ENCODE measurements around the gene MAN1C1.
"Not testable (repeated sequence)": the region's sequence is repeated elsewhere in the genome, so short reads cannot be mapped to it uniquely, and the experiment has no call there.

The MAN1C1 gene

DNA sequence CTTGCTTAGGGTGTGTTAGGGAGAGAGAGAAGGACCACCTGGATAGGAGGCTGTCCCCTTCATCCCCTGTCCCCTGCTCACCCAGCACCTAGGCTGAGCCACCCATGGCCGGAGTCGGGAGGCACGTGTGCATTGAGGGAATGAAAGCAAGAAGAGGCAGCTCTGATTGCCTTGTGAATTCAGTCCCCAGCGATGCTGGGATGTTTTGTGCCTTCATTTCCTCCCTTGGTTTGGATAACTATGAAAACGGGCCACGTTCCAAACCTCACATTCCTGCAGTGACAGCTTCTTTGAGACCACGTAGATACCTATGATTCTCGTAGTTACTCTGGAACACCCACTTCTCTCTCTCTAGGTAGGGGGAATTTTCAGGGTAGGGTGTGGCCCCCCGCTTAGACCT lies 67.1 kb downstream of the MAN1C1 start:
- no peak for DNase-seq

- no peak for DNase-seq
These were observed 67.8 kb downstream of the MAN1C1 start for GRCh38 chr1:25684216-25684965.

- DNase-seq, result no peak
These were observed 68.7 kb downstream of the MAN1C1 start for GRCh38 chr1:25685211-25685750.

- no peak for DNase-seq
These were observed 69.5 kb downstream of the MAN1C1 start for GRCh38 chr1:25685938-25686665.

DNA sequence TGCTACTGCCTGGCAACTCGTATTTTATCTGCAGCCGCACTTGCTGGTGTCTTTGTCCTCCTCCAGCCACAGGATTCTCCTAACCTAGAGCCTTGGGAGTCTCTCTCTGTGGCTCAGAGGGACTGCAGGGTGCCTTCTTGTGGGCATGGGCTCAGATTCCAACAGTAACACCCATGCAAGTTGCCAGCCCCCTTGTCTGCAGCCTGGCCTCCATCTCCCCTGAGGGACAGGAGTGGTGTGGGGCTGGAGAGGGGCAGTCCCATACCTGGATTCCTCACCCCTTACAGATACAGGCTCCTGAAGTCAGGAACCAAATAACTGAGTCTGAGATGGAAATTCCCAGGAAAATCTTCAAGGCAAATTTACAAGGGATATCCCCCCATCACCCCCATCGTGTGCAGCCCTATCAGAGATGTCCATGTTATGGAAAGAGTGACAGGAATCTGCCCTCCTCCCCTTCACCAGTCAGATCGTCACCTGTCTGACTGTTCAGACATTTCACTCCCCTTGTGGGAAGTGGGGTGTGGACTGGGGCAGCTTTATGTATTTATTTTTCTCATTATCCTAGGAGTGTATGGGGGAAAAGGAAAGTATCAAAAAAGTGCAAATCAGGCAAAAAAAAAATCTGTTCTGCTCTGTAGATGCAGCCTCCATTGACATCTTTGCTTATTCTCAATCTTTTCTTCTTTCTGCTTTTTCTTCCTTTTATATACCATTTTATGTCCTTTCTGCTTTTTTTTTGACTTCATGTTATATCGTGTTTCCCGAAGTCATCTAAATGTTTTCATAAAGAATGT lies 70.8 kb downstream of the MAN1C1 start:
- DNase-seq, result no peak

DNA sequence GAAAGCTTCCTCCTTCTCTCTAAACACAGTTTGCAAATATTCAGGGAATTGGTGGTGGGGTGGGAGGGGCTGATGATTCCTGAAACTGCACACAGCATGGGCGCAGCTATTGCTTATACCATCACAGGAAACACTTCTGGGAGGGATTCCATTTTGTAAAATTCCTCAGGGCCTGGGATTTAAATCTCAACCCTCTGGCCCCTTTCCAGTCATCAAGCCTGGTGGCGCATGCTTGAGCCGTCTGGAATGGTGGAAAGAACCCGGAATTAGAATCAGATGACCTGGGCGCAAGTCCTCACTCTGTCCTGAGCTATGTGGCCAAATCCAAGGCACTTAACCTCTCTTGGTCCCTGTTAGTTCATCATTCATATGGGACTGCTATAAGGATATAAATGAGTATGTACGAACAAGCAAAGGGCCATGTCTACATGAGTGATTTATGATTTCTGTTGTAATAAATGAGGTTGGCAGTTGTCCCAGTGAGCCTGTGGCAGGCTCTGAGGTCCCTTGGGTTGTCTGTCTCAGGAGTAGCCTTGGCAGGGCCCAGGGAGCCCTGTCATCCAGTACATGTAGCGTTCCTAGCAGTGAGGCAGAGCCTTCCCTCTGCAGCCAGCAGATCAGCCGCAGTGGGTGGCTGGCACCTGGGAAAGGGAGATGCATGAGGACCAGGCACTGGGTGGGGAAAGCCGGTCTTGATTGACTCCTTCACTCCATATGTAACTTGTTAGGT lies 72.0 kb downstream of the MAN1C1 start:
- DNase-seq, result no peak

DNA sequence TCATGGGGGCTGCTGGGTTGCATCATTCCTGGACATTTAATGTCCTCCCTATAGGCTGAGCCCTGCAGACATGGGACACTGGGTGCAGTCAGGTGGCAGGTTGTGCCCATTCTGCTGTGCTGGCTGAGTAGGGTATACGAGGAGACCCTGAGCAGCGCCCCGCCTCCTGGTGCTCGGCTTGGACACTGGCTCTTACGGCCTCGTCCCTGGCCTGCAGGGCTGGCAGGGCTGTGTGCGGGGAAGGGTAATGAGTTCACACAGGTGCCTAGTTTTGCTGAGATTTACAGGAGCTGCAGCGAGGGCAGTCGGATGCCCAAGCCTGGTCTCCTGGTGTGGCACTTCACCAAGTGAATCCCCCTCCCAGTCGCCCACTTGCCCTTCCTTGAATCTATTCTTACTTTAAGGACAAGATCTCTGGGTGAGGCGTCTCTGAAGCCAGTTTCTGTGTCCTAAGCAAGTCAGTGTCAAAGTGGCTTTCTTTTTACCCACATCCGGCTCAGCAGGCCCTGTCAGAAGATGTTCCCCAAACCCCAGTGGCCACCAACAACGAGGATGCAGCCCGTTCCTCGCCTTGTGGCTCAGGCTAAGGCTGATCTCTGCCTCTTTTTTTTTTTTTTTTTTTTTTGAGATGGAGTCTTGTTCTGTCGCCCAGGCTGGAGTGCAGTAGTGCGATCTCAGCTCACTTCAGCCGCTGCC lies 73.2 kb downstream of the MAN1C1 start:
- DNase-seq, result no peak

- no peak for DNase-seq
These were observed 73.9 kb downstream of the MAN1C1 start for GRCh38 chr1:25690396-25690956.

GRCh38 chr1:25691211-25691610 lies 74.6 kb downstream of the MAN1C1 start:
- DNase-seq, result no peak

DNA sequence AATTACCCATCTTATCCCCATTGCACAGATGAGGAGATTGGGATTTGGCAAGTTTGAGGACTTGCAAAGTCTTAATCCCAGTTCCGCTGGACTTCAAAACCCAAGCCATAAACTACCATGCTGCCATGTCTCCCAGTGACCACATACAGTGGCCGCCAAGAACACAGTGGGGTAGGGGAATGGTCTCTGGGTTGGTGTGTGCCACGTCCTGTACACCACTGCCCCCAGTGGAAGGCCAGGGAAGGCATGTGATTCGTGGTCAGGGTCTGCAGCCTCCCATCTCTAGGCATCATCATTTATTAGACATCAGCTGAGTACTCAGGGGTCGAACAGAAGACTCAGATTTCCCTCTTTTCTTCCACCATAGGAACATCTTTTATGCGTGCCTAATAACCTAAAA lies 76.0 kb downstream of the MAN1C1 start:
- DNase-seq, result peak; percentile 38

DNA sequence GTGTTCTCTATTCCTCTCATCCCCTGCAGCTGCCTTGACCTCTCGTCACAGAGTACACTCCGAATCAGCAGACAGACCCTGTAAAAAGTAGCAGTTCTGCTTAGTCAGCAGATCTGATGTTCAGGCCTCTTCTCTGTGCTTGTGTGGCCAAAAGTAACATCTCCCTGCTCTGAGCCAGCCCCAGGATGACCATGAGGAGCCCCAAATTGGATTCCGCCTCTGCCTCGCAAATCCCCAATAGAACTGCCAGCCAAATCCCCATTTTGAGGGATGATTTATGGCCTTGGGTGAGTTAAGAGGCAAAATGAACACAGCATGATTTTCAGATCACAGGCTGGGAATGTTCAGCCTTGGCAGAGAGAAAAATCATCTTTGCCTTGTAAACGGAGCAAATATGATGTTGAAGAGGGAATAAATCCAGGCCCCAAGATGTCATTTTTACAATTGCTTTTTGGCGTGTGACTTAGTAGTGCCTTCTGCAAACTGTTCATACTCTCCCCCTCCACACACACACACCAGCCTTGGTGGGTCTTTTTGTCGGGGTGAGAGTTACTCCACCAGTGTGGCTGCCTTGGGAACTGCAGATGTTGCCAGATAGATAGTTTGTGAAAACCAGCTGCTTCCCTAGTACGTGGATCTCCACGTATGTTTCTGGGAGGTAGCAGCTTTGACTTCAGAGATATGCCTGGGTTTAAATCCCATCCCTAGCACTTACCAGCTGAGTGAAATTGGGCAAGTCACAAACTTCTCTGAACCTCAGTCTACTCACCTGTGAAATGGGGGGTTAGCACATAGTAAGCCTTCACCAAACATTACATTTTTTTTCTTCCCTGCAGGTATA lies 77.8 kb downstream of the MAN1C1 start:
- no peak for DNase-seq

GRCh38 chr1:25695090-25695770 lies 78.6 kb downstream of the MAN1C1 start:
- peak; percentile 39 for DNase-seq

GRCh38 chr1:25695771-25696311 lies 79.2 kb downstream of the MAN1C1 start:
- DNase-seq, result no peak

DNA sequence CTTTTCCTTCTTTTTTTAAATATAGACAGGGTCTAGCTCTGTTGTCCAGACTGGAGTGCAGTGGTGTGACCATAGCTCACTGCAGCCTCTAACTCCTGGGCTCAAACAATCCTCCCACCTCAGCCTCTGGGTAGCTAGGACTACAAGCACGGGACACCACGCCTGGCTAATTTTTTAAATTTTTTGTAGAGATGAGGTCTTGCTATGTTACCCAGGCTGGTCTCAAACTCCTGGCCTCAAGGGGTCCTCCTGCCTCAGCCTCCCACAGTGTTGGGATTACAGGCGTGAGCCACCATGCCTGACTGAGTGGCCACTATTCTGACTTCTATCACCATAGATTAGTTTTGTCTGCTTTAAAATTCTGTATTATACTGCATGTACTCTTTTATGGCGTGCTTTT lies 80.1 kb downstream of the MAN1C1 start:
- DNase-seq, result not testable (repeated sequence)

- DNase-seq, result no peak
These were observed 81.0 kb downstream of the MAN1C1 start for GRCh38 chr1:25697435-25698217.

DNA sequence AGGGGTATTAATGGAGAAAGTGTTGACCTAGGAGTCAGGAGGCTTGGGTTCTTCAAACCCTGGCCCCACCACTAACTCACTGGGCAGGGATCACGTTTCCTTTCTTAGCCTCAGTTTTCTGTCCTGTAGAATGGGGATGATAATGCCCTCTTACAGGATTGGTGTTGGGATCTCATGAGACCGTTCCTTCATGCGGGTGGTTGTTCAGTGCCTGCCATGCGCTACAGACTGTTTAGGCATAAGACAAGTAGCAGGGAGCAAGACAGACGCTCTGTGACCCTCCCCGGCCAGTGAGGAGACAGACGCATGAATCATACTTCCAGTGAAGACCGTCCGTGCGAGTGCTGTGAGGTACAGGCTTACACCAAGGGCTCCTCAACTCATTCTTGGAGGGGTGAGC lies 81.7 kb downstream of the MAN1C1 start:
- DNase-seq, result no peak

- DNase-seq, result not testable (repeated sequence)
These were observed 82.5 kb downstream of the MAN1C1 start for GRCh38 chr1:25699059-25699458.

DNA sequence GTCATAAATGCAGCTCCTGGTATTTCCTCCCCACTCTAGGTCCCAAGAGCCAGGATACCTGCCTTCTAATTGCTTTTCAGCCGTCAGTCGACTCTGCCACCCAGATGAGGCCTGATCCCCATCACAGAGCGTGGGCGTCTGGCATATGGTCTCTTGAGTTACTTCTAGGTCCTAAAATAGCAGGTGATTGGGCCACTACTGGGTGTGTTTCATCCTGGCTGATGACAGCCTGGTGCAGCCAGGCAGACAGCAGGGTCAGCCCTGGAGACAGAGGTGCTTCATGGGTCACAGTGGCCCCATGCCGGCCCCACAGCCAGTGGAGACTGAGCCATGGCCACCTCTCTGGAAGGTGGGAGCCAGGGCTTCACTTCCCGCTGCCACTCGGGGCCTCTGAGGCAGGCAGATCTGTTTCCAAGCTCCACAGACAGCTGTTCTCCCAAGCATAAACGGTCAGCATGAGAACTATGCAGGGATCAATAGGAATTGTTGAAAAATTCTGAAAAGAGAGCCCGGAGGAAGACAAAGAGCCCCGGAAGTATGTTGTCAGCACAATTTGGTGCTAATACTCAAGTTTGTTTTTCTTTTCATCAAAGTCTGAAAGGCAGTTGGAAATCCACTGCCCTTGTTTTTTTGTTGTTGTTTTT lies 83.0 kb downstream of the MAN1C1 start:
- DNase-seq, result no peak

Measured in OCI-M1 (cell line).